ENCODE measurements around the gene AMER3. TPM values are rescaled to one million over a fixed set of nuclear protein-coding genes. Genes with fewer than 3 reads are reported as not detected.

Gene AMER3
- total RNA-seq, 4 donors from 2014 or later = not detected

DNA sequence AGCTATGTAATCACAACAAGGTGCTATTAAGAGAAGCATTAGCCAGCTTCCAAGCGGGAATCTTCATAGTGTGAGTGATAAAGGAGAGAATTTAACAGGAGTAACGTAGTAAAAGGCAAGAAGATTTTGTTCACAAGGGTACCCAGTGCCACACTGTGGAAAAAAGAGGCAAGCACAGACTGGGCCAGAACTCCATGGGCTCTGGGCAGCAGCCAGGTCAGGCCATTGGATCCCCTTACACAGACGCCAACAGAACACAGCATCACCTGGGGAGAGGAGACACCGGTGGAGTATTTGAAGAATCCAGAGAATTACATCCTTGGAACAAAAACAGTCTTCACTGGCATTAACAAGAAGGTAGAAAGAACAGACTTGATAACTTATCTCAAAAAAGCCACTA is 21.2 kb downstream of the AMER3 start:
- Histone ChIP-seq H3K4me1 (no peaks in the 10 kb centered on the region), H3K4me3 (no peak overlapping the region), H3K9me3 (no peaks in the 10 kb centered on the region), H3K36me3 (no peaks in the 10 kb centered on the region), H3K27ac (no peak overlapping the region), H3K27me3 (no peaks in the 10 kb centered on the region)
- TF ChIP-seq CTCF (IDR thresholded peaks at IDR 0.05 in 4 of 5, conservative IDR thresholded peaks at IDR 0.05 in 1 of 5) (no peak), POLR2A (IDR thresholded peaks at IDR 0.05) (no peak)
- in situ Hi-C loops (cut with MboI; ENCODE audit: low sequenced_read_pairs in 4 of 4) = no loop called here
- ATAC-seq = no peak
- no peak for DNase-seq
- intact Hi-C loops (cut with DNase I; ENCODE audit: low total_unique reads) = no loop called here

DNA sequence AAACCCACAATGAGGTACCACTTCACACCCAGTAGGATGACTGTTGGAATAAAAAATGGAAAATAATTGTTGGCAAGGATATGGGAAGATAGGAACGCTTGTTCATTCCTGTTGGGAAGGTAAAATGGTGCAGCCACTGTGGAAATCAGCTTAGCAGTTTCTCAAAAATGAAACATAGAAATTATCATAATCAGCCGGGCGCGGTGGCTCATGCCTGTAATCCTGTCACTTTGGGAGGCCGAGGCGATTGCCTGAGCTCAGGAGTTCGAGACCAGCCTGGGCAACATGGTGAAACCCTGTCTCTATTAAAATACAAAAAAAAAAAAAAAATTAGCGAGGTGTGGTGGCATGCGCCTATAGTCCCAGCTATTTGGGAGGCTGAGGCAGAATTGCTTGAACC is 23.4 kb downstream of the AMER3 start:
- H3K9me3 ChIP-seq = no peaks in the 10 kb centered on the region
- ATAC-seq (no peak), DNase-seq (no peak)
- in situ Hi-C loops (cut with MboI; ENCODE audit: low sequenced_read_pairs in 4 of 4) = no loop called here
- H3K27me3 ChIP-seq = peaks cover 0 to 7% (median 0%) of the 10 kb centered on the region in 3 donors
- no peak overlapping the region for H3K4me3 ChIP-seq
- H3K36me3 ChIP-seq = no peaks in the 10 kb centered on the region
- no peak overlapping the region for H3K27ac ChIP-seq
- TF ChIP-seq CTCF (IDR thresholded peaks at IDR 0.05 in 4 of 5, conservative IDR thresholded peaks at IDR 0.05 in 1 of 5) (no peak), POLR2A (IDR thresholded peaks at IDR 0.05) (no peak)
- intact Hi-C loops (cut with DNase I; ENCODE audit: low total_unique reads) = no loop called here
- no peaks in the 10 kb centered on the region for H3K4me1 ChIP-seq

GRCh38 chr2:130785466-130786055 is 30.2 kb downstream of the AMER3 start:
- ATAC-seq (no peak), DNase-seq (no peak)
- in situ Hi-C loops (cut with MboI; ENCODE audit: low sequenced_read_pairs in 4 of 4) (no loop called here), intact Hi-C loops (cut with DNase I; ENCODE audit: low total_unique reads) (no loop called here)
- no peak overlapping the region for H3K4me3 ChIP-seq
- no peak for TF ChIP-seq CTCF (IDR thresholded peaks at IDR 0.05 in 4 of 5, conservative IDR thresholded peaks at IDR 0.05 in 1 of 5)
- no peak for TF ChIP-seq POLR2A (IDR thresholded peaks at IDR 0.05)
- no peaks in the 10 kb centered on the region for H3K4me1 ChIP-seq
- H3K36me3 ChIP-seq = no peaks in the 10 kb centered on the region
- no peaks in the 10 kb centered on the region for H3K9me3 ChIP-seq
- H3K27ac ChIP-seq = no peak overlapping the region
- H3K27me3 ChIP-seq = peaks cover 0 to 7% (median 0%) of the 10 kb centered on the region in 3 donors

DNA sequence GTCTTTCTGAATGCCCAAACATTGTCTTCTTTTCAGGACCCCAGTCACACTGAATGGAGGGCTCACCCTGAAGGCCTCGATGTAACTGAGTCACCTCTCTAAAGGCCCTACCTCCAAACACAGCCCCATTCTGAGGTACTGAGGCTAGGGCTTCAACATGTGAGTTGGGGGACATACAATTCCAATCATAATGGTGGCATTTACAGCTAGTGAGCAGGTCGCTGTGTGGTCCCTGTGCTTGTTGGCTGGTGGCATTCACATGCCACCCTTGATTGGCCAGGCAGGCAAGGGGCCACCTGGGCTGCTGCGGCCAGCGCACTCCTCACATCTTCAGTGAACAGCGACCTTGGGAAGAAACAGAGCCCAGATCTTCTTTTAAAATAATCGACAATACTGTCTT is 30.7 kb downstream of the AMER3 start:
- intact Hi-C loops (cut with DNase I; ENCODE audit: low total_unique reads) = no loop called here
- in situ Hi-C loops (cut with MboI; ENCODE audit: low sequenced_read_pairs in 4 of 4) = no loop called here
- ATAC-seq (no peak), DNase-seq (no peak)
- no peak for TF ChIP-seq CTCF (IDR thresholded peaks at IDR 0.05 in 4 of 5, conservative IDR thresholded peaks at IDR 0.05 in 1 of 5)
- H3K9me3 ChIP-seq = no peaks in the 10 kb centered on the region
- no peaks in the 10 kb centered on the region for H3K36me3 ChIP-seq
- H3K4me1 ChIP-seq = no peaks in the 10 kb centered on the region
- H3K27me3 ChIP-seq = peaks cover 0 to 7% (median 0%) of the 10 kb centered on the region in 3 donors
- H3K4me3 ChIP-seq = no peak overlapping the region
- H3K27ac ChIP-seq = no peak overlapping the region

GRCh38 chr2:130787841-130788240 is 32.5 kb downstream of the AMER3 start:
- in situ Hi-C loops (cut with MboI; ENCODE audit: low sequenced_read_pairs in 4 of 4) = no loop called here
- Histone ChIP-seq H3K36me3 (no peaks in the 10 kb centered on the region), H3K4me3 (no peak overlapping the region), H3K4me1 (no peaks in the 10 kb centered on the region), H3K9me3 (no peaks in the 10 kb centered on the region), H3K27ac (no peak overlapping the region), H3K27me3 (peaks cover 0 to 2% (median 0%) of the 10 kb centered on the region in 3 donors)
- no peak for TF ChIP-seq POLR2A (IDR thresholded peaks at IDR 0.05)
- no peak for TF ChIP-seq CTCF (IDR thresholded peaks at IDR 0.05 in 4 of 5, conservative IDR thresholded peaks at IDR 0.05 in 1 of 5)
- ATAC-seq = no peak
- intact Hi-C loops (cut with DNase I; ENCODE audit: low total_unique reads) = no loop called here
- no peak for DNase-seq
